ENCODE data around the gene FOXA3. TPM values are rescaled to one million over a fixed set of nuclear protein-coding genes. Genes with fewer than 3 reads are reported as not detected.

Gene FOXA3
- polyA plus RNA-seq, 1 experiment = not detected

- DNase-seq (ENCODE audit: low read depth) = no peak
- no peak for TF ChIP-seq CTCF (IDR thresholded peaks at IDR 0.05; ENCODE audit: insufficient read depth, low read depth, low read length)
- Histone ChIP-seq H3K27me3 (ENCODE audit: control insufficient read depth, insufficient read depth, low read length) (peaks cover 5% of the 10 kb centered on the region; the same call in 1 of the 2 replicates), H3K36me3 (ENCODE audit: control insufficient read depth, insufficient read depth, low read length) (no peaks in the 10 kb centered on the region), H3K4me3 (ENCODE audit: low read depth, low read length) (no peak overlapping the region)
- ChIA-PET POLR2A (no interaction called here), CTCF (no interaction called here)
Observed at GRCh38 chr19:45874620-45874966, 10.5 kb downstream of the FOXA3 start.

GRCh38 chr19:45876161-45876410, 12.0 kb downstream of the FOXA3 start:
- CTCF ChIA-PET = no interaction called here
- no peak for TF ChIP-seq CTCF (IDR thresholded peaks at IDR 0.05; ENCODE audit: insufficient read depth, low read depth, low read length)
- Histone ChIP-seq H3K27me3 (ENCODE audit: control insufficient read depth, insufficient read depth, low read length) (peaks cover 3% of the 10 kb centered on the region; the same call in 1 of the 2 replicates), H3K4me3 (ENCODE audit: low read depth, low read length) (no peak overlapping the region), H3K36me3 (ENCODE audit: control insufficient read depth, insufficient read depth, low read length) (no peaks in the 10 kb centered on the region)
- DNase-seq (ENCODE audit: low read depth) = no peak
- POLR2A ChIA-PET = no interaction called here

GRCh38 chr19:45876411-45877197, 12.5 kb downstream of the FOXA3 start:
- DNase-seq (ENCODE audit: low read depth) = no peak
- ChIA-PET CTCF (no interaction called here), POLR2A (no interaction called here)
- Histone ChIP-seq H3K4me3 (ENCODE audit: low read depth, low read length) (no peak overlapping the region), H3K36me3 (ENCODE audit: control insufficient read depth, insufficient read depth, low read length) (no peaks in the 10 kb centered on the region), H3K27me3 (ENCODE audit: control insufficient read depth, insufficient read depth, low read length) (peaks cover 3% of the 10 kb centered on the region; the same call in 1 of the 2 replicates)
- no peak for TF ChIP-seq CTCF (IDR thresholded peaks at IDR 0.05; ENCODE audit: insufficient read depth, low read depth, low read length)

GRCh38 chr19:45878043-45878794, 14.1 kb downstream of the FOXA3 start:
- TF ChIP-seq CTCF (IDR thresholded peaks at IDR 0.05; ENCODE audit: insufficient read depth, low read depth, low read length) = no peak
- Histone ChIP-seq H3K27me3 (ENCODE audit: control insufficient read depth, insufficient read depth, low read length) (peaks cover 3% of the 10 kb centered on the region; the same call in 1 of the 2 replicates), H3K36me3 (ENCODE audit: control insufficient read depth, insufficient read depth, low read length) (no peaks in the 10 kb centered on the region), H3K4me3 (ENCODE audit: low read depth, low read length) (no peak overlapping the region)
- ChIA-PET POLR2A (no interaction called here), CTCF (interaction anchor here (6.2 kb wide), 1 partner anchor 13 kb away, joined by 49 read pairs; the partner anchor contains the start of genes FOXA3 and SYMPK)
- DNase-seq (ENCODE audit: low read depth) = no peak

GRCh38 chr19:45879055-45879454, 14.9 kb downstream of the FOXA3 start:
- DNase-seq (ENCODE audit: low read depth) = no peak
- peaks cover 2% of the 10 kb centered on the region; the same call in 1 of the 2 replicates for H3K36me3 ChIP-seq (ENCODE audit: control insufficient read depth, insufficient read depth, low read length)
- H3K27me3 ChIP-seq (ENCODE audit: control insufficient read depth, insufficient read depth, low read length) = peaks cover 3% of the 10 kb centered on the region; the same call in 1 of the 2 replicates
- CTCF ChIA-PET = interaction anchor here (1.5 to 6.2 kb wide), 2 partner anchors 14 to 62 kb away, joined by 3 to 49 read pairs; partner anchors contain the start of genes FOXA3 and SYMPK
- no peak overlapping the region for H3K4me3 ChIP-seq (ENCODE audit: low read depth, low read length)
- no peak for TF ChIP-seq CTCF (IDR thresholded peaks at IDR 0.05; ENCODE audit: insufficient read depth, low read depth, low read length)
- POLR2A ChIA-PET = no interaction called here

Data from BJ (cell line).